DND-41 (cell line): ENCODE measurements around the gene FAM20C.

ENCODE experiments used
- CTCF ChIP-seq: IDR thresholded peaks from 2 replicates; pipeline ENCODE4 v1.5.1; 2012; ENCODE audit warnings: borderline replicate concordance, low read length, moderate library complexity, mild to moderate bottlenecking; ENCODE audit not compliant: poor library complexity, severe bottlenecking; ENCODE audit errors: extremely low read depth
- EZH2 ChIP-seq: IDR thresholded peaks from 3 replicates; pipeline ENCODE4 v1.6.1; 2012; ENCODE audit warnings: borderline replicate concordance, low read depth, mild to moderate bottlenecking, moderate library complexity, low read length, inconsistent platforms; ENCODE audit not compliant: severe bottlenecking

GRCh38 chr7:143145-143751 lies 49.1 kb upstream of the FAM20C start:
- no peak for TF ChIP-seq CTCF
- no peak for TF ChIP-seq EZH2
